HG02798 (cell line): Measurements from ENCODE around the gene NFATC1.

Experiments used
- ATAC-seq: cut with Tn5 transposase; IDR thresholded peaks from one replicate; pipeline ENCODE4 v1.9.1; 2021; ENCODE audit warnings: mild to moderate bottlenecking; ENCODE audit not compliant: unreplicated experiment, poor library complexity

The NFATC1 gene

GRCh38 chr18:79574938-79575525 is 179.3 kb downstream of the NFATC1 start:
- ATAC-seq = no peak

- no peak for ATAC-seq
Observed at GRCh38 chr18:79575891-79576685, 180.4 kb downstream of the NFATC1 start.

GRCh38 chr18:79576686-79577351 is 181.1 kb downstream of the NFATC1 start:
- no peak for ATAC-seq

GRCh38 chr18:79577451-79578395 is 182.0 kb downstream of the NFATC1 start:
- no peak for ATAC-seq

- ATAC-seq = no peak
Observed at GRCh38 chr18:79578396-79579260, 182.9 kb downstream of the NFATC1 start.
